Ascending aorta (tissue), 2 donors: ENCODE measurements around the gene FAM222B. TPM values are rescaled to one million over a fixed set of nuclear protein-coding genes. Genes with fewer than 3 reads are reported as not detected.
"Not testable (repeated sequence)": the region's sequence is repeated elsewhere in the genome, so short reads cannot be mapped to it uniquely, and the experiment has no call there.

ENCODE experiments used
- DNase-seq, 2 donors: peaks; one replicate each; pipeline ENCODE4 v3.0.0-alpha.2; 2019; ENCODE audit warnings: low spot score in 2 of 2
- H3K27ac ChIP-seq, 2 donors: fragments of 200-600 bp; sonication (generic); one replicate each; pipeline ENCODE4 v1.5.1; 2016 to 2017; ENCODE audit warnings: mild to moderate bottlenecking in 1 of 2
- H3K27me3 ChIP-seq: fragments of 200-600 bp; sonication (generic); one replicate; pipeline ENCODE4 v1.5.1; 2017
- H3K36me3 ChIP-seq, 2 donors: fragments of 200-600 bp; sonication (generic); one replicate each; pipeline ENCODE4 v1.5.1; 2016
- H3K4me1 ChIP-seq, 2 donors: fragments of 200-600 bp; sonication (generic); one replicate each; pipeline ENCODE4 v1.5.1; 2016 to 2017; ENCODE audit warnings: mild to moderate bottlenecking in 1 of 2
- H3K4me3 ChIP-seq, 2 donors: fragments of 200-600 bp; sonication (generic); one replicate each; pipeline ENCODE4 v1.5.1; 2016 to 2017; ENCODE audit warnings: mild to moderate bottlenecking in 1 of 2
- H3K9me3 ChIP-seq, 2 donors: fragments of 200-600 bp; sonication (generic); one replicate each; pipeline ENCODE4 v1.5.1; 2016
- CTCF ChIP-seq, 3 experiments: fragments of 200-600 bp in 2 of 3; fragments of 450-650 bp in 1 of 3; sonication (generic) in 2 of 3; IDR thresholded peaks; one replicate each; pipeline ENCODE4 v1.5.1; 2016 to 2019; ENCODE audit warnings: antibody characterized with exemption in 3 of 3, mild to moderate bottlenecking in 1 of 3, moderate library complexity in 1 of 3
- intact Hi-C: fragments of 100-400 bp; cut with DNase I; formaldehyde crosslinking; loops from one replicate; pipeline ENCODE4 v1.15.1; 2023
- total RNA-seq: library from RNA; depleted of rRNA; stranded (reverse); fragments of >200 nt; gene quantifications from one replicate; pipeline ENCODE4 v1.1.0, GENCODE V29; 2016

FAM222B gene
- total RNA-seq, 1 donor from 2014 or later: 30.7 TPM

GRCh38 chr17:28737770-28738679 is 104.6 kb downstream of the FAM222B start:
- DNase-seq: no peak
- intact Hi-C loops: no loop called here
- no peak for TF ChIP-seq CTCF (IDR thresholded peaks at IDR 0.05)
- Histone ChIP-seq H3K27me3 (no peaks in the 10 kb centered on the region), H3K36me3 (no peaks in the 10 kb centered on the region), H3K4me3 (no peak overlapping the region), H3K4me1 (peaks cover 0 to 5% of the 10 kb centered on the region in 2 donors), H3K27ac (no peak overlapping the region), H3K9me3 (no peaks in the 10 kb centered on the region)

GRCh38 chr17:28737316-28737715 is 105.3 kb downstream of the FAM222B start:
- DNase-seq: no peak
- Histone ChIP-seq H3K9me3 (no peaks in the 10 kb centered on the region), H3K27me3 (no peaks in the 10 kb centered on the region), H3K4me3 (no peak overlapping the region), H3K4me1 (no peaks in the 10 kb centered on the region), H3K27ac (no peak overlapping the region), H3K36me3 (no peaks in the 10 kb centered on the region)
- no peak for TF ChIP-seq CTCF (IDR thresholded peaks at IDR 0.05)
- intact Hi-C loops: no loop called here

GRCh38 chr17:28735913-28736769 is 106.4 kb downstream of the FAM222B start:
- H3K27ac ChIP-seq, H3K4me1 ChIP-seq, H3K4me3 ChIP-seq, intact Hi-C loops, DNase-seq, H3K9me3 ChIP-seq, H3K36me3 ChIP-seq, H3K27me3 ChIP-seq: not testable (repeated sequence)

GRCh38 chr17:28735242-28735722 is 107.3 kb downstream of the FAM222B start:
- no peaks in the 10 kb centered on the region for H3K9me3 ChIP-seq
- H3K4me3 ChIP-seq: no peak overlapping the region
- H3K36me3 ChIP-seq: no peaks in the 10 kb centered on the region
- H3K4me1 ChIP-seq: no peaks in the 10 kb centered on the region
- no peak for TF ChIP-seq CTCF (IDR thresholded peaks at IDR 0.05)
- intact Hi-C loops: no loop called here
- H3K27me3 ChIP-seq: no peaks in the 10 kb centered on the region
- no peak for DNase-seq
- H3K27ac ChIP-seq: no peak overlapping the region

GRCh38 chr17:28734712-28735241 is 107.8 kb downstream of the FAM222B start:
- Histone ChIP-seq H3K27me3 (no peaks in the 10 kb centered on the region), H3K27ac (no peak overlapping the region), H3K9me3 (no peaks in the 10 kb centered on the region), H3K4me3 (no peak overlapping the region), H3K36me3 (no peaks in the 10 kb centered on the region), H3K4me1 (no peaks in the 10 kb centered on the region)
- intact Hi-C loops: no loop called here
- TF ChIP-seq CTCF (IDR thresholded peaks at IDR 0.05): no peak
- no peak for DNase-seq
